HL-60 (cell line): Measurements from ENCODE around the gene GUCA1A.

ENCODE experiments used
- GABPA ChIP-seq: IDR thresholded peaks from 2 replicates; pipeline ENCODE4 v1.6.1; 2012; ENCODE audit warnings: low read depth
- POLR2AphosphoS5 ChIP-seq: IDR thresholded peaks from 2 replicates; pipeline ENCODE4 v1.6.1; 2012; ENCODE audit warnings: low read depth
- TF ChIP-seq, protein P1 (sequence below): IDR thresholded peaks from one replicate; pipeline ENCODE4 v1.5.1; 2011; ENCODE audit warnings: low read length, control low read depth, inconsistent platforms; ENCODE audit not compliant: insufficient read depth
- TF ChIP-seq, protein P2 (sequence below): IDR thresholded peaks from 2 replicates; pipeline ENCODE4 v1.6.1; 2012; ENCODE audit warnings: low read depth; ENCODE audit not compliant: insufficient replicate concordance

DNA sequence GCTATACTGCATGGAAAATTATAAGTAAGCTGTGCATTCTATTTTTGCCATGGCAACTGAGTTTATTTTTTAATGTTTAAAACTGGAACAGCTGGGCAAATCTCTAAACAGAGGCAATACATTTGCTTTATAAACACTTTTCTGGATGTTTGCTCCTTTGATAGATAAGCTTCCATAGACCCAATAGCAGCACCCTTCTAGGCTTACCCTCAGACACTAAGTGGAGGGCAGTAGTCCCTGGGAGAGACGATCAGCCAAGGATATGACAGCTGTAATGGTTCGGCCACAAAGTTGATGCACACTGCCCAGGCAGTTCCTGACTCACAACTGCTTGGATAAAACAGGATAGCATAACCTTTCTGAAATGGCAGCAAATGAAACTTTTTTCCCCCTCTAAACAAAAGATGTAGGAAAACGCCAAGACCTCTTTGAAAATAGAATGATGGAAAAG lies 53.0 kb downstream of the GUCA1A start:
- TF ChIP-seq, protein P1, sequence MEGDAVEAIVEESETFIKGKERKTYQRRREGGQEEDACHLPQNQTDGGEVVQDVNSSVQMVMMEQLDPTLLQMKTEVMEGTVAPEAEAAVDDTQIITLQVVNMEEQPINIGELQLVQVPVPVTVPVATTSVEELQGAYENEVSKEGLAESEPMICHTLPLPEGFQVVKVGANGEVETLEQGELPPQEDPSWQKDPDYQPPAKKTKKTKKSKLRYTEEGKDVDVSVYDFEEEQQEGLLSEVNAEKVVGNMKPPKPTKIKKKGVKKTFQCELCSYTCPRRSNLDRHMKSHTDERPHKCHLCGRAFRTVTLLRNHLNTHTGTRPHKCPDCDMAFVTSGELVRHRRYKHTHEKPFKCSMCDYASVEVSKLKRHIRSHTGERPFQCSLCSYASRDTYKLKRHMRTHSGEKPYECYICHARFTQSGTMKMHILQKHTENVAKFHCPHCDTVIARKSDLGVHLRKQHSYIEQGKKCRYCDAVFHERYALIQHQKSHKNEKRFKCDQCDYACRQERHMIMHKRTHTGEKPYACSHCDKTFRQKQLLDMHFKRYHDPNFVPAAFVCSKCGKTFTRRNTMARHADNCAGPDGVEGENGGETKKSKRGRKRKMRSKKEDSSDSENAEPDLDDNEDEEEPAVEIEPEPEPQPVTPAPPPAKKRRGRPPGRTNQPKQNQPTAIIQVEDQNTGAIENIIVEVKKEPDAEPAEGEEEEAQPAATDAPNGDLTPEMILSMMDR: no peak
- no peak for TF ChIP-seq POLR2AphosphoS5
- no peak for TF ChIP-seq GABPA
- TF ChIP-seq, protein P2, sequence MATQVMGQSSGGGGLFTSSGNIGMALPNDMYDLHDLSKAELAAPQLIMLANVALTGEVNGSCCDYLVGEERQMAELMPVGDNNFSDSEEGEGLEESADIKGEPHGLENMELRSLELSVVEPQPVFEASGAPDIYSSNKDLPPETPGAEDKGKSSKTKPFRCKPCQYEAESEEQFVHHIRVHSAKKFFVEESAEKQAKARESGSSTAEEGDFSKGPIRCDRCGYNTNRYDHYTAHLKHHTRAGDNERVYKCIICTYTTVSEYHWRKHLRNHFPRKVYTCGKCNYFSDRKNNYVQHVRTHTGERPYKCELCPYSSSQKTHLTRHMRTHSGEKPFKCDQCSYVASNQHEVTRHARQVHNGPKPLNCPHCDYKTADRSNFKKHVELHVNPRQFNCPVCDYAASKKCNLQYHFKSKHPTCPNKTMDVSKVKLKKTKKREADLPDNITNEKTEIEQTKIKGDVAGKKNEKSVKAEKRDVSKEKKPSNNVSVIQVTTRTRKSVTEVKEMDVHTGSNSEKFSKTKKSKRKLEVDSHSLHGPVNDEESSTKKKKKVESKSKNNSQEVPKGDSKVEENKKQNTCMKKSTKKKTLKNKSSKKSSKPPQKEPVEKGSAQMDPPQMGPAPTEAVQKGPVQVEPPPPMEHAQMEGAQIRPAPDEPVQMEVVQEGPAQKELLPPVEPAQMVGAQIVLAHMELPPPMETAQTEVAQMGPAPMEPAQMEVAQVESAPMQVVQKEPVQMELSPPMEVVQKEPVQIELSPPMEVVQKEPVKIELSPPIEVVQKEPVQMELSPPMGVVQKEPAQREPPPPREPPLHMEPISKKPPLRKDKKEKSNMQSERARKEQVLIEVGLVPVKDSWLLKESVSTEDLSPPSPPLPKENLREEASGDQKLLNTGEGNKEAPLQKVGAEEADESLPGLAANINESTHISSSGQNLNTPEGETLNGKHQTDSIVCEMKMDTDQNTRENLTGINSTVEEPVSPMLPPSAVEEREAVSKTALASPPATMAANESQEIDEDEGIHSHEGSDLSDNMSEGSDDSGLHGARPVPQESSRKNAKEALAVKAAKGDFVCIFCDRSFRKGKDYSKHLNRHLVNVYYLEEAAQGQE: no peak
